GM19452 (cell line): ENCODE measurements around the gene IVNS1ABP.

Source experiments
- ATAC-seq: cut with Tn5 transposase; IDR thresholded peaks from one replicate; pipeline ENCODE4 v1.9.1; 2021; ENCODE audit not compliant: unreplicated experiment

IVNS1ABP gene

GRCh38 chr1:185295091-185295490, 22.0 kb downstream of the IVNS1ABP start:
- ATAC-seq, result no peak

GRCh38 chr1:185293967-185294542, 23.0 kb downstream of the IVNS1ABP start:
- no peak for ATAC-seq

GRCh38 chr1:185292237-185292636, 24.8 kb downstream of the IVNS1ABP start:
- ATAC-seq, result no peak

DNA sequence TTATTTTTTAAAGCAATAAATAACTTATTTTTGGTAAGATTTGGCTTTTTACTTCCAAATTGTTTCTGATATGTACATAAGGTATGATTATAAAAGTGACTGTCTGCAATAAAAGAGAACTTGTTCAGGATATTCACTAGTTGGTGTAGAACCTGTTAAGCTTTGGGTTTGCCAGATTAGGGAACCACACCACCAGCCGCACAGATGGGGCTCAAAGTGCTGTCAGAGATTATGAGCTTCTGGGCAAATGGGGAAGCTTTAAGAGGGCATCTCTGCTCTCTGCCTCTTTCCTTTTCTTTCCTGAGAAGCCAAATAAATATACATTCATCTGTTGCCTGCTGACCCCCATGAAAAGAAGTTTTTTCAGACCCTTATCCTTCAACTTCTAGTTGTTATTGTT, 25.4 kb downstream of the IVNS1ABP start:
- no peak for ATAC-seq

DNA sequence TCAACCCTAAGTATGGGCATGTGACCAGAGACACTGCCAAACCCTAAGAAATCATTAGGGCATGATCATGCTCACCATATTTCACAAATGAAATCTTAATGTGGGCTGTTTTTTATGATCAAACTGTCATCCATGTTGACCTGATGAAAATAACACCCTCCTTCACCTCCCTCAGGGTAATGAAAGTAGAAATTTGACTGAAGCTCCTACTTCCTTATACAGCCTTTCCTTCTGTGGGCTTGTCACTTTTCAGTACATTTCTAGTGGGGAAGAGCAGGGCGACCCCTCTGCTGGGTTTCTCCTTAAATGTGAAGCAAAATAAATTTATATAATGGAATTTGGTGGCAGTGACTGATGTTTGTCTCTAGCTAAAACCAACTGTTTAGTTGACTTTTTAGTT, 25.9 kb downstream of the IVNS1ABP start:
- ATAC-seq, result no peak

DNA sequence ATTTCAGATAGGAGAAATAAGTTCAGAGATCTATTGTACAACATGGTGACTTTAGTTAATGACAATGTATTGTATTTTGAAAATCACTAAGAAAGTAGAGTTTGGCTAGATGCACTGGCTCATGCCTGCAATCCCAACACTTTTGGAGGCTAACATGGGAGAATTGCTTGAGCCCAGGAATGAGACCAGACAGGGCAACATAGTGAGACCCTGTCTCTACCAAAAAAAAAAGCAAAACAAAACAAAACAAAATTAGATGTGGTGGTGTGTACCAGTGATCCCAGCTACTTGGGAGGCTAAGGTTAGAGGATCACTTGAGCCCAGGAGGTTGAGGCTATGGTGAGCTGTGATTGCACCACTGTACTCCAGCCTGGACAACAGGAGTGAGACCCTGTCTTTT, 27.2 kb downstream of the IVNS1ABP start:
- no peak for ATAC-seq

DNA sequence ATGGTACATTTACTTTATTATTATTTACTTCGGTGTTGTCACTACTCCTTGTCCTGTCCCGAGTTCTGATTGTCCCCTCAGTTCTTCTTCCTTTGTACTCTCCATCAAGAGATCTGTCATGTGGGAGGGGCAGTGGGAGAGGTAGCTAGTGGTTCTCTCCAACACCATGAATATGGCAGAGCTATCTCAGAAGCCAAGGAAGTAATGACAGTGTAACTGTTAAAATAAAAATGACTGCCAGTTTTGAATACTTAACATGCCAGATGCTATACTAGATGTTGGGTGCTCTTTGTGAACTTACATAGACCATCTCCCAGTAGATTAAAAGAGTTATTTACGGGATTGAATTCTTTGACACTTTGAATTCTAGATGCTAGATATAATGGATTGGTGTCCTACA, 28.6 kb downstream of the IVNS1ABP start:
- no peak for ATAC-seq

GRCh38 chr1:185287451-185287850, 29.6 kb downstream of the IVNS1ABP start:
- ATAC-seq, result no peak

DNA sequence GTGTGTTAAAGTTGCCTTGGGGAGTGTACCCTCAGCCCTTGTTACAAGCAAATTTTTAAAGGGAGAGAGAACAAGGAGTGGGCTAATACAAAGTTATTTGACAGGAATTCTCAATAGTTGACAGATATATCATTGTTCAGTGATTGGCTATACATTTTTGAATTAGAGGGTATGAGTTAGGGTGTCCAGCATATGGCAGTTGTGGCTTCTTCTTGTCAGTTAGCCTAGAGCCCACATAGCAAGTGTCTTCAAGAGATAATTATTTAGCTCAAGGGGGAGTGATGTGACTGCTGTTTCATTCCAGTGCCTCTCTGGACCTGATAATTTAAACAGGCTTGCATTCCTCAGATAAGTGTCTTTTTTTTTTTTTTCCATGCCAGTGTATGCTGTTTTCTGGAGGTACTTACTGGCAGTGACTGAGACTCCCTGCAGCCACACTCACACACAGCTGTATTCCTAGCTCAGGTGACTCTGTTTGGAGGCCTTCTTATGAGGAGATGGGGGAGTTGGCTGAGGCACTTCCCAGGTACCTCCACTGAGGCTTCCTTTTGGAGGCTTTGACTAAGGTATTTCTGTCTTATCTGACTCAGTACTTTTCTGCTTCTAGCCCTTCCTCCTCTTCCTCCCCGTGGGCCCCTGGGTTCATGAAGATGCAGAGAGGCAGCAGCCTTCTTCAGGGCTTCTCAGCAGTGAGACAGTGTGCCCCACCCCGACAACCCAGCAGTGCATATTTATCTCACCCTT, 32.3 kb downstream of the IVNS1ABP start:
- ATAC-seq, result no peak

DNA sequence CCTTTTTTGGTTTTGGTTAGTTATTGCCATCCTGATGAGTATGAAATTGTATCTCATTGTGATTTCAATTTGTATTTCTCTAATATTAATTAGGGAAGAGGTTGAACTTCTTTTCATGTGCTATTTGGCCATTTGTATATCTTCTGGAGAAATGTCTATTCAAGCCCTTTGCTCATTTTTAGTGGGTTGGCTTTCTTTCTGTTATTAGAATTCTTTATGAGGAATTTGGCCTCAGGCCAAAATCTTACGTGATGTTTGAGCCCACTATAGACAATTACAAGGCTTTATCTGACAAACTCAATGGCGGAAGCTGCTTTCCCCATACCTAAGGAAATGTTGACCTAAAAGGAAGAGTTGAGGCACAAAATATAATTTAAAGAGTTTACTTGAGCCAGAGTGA, 32.9 kb downstream of the IVNS1ABP start:
- no peak for ATAC-seq

GRCh38 chr1:185281245-185281644, 35.8 kb downstream of the IVNS1ABP start:
- ATAC-seq, result peak; percentile 97

GRCh38 chr1:185280589-185280988, 36.5 kb downstream of the IVNS1ABP start:
- ATAC-seq, result no peak

DNA sequence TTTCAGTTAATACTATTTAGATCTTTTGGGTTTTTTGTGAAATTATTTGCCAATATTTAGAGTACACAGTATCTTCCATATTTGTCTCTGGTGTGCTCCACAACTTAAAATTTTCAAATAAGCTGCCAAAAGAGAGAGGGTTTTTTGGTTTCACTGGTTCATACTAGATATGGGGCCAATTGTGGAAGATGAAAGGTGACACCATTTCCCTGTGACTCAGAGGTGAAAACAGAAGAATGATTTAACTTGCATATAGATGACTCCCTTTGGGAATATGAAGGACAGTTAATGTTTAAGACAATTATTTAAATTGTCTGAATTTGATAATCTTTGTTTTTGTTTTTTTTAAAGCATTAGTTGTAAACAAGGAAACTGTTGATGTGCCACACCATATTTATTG, 37.5 kb downstream of the IVNS1ABP start:
- ATAC-seq, result no peak

DNA sequence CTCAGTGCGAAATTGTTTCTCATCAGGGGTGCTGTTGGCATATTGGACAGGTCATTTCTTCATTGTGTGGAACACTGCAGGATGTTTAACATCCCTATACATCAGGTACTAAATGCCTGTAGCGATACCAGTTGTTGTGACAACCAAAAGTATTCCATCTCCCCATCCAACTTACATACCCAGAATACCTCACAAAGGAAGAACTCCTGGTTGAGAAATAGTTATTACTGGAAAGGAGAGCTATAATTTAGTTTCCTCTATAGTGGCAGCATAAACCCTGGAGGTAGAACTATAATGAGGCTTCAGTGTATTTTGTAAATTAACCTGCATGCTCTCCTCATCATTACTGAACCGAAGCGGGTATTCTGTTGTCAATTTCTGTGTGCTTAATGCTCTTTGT, 45.1 kb downstream of the IVNS1ABP start:
- no peak for ATAC-seq

DNA sequence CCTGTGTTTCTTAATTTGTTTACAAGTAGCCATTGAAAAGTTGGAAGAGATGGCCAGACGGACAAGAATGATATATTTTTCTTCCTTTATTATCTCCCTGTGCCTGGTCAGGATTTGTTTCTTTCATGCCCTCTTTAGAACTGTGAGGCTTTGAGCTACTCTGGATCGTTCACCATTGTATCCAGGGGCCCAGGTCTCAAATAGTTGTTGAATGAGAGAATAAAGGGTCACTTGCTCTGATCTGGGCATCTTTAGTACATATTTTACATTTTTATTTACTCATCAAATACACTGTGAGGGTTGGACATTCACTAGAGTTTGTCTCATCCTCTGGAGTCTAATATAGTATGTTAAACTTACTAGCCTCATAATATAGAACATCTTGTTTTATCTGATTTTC, 48.7 kb downstream of the IVNS1ABP start:
- no peak for ATAC-seq

DNA sequence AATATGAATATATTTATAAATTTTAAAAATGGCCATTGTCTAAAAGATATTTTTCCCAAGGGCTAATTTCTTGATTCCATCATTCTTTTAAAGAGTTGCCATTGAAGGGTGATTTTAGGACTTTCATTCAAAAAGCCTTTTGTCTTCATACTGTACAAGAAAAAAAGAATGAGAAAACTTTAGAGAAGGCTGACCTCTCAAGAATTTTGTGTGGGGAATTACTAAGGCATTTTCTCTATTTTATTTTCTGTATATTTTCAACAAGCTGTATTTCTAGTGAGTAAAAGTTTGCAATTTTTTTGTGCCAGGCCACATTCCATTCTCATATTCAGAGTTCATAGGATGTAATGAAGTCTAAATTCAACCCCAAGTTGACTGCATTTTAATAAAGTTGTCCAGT, 49.3 kb downstream of the IVNS1ABP start:
- no peak for ATAC-seq

GRCh38 chr1:185267301-185267700, 49.7 kb downstream of the IVNS1ABP start:
- ATAC-seq, result no peak

DNA sequence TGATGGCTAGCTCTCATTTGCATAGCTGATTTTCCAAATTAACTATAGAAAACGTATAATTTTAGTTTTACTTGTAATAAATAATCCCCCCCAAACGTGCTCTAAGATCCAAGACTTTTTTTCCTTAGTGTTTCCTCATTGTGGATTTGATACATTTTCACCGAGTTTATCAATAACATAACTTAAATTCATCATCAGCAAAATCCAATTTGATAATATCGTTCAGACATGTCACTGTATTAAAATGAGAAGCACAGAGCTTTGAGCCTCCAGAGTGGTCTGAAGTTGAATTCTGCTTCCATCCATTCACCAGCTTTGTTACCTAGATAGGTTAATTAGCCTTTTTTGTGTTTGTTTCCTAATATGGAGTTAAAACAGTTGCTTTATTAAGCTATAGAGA, 51.7 kb downstream of the IVNS1ABP start:
- no peak for ATAC-seq

DNA sequence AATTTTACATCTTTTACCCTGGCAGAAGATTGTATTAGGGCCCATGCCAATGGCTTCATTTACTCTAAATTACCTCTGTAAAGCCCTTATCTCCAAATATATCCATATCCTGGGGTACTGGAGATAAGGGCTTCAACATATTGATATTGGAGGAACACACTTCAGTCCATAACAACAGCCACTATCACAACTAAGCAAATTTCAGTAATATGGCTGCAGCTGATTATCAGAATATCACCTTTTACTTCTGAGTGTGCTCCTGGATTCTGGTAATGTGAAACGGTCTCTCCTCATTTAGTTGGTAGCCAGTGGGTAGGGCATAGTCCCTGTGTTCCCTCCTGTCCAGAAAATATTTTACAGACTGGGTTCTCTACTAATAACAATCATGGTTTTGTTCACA, 53.3 kb downstream of the IVNS1ABP start:
- no peak for ATAC-seq

DNA sequence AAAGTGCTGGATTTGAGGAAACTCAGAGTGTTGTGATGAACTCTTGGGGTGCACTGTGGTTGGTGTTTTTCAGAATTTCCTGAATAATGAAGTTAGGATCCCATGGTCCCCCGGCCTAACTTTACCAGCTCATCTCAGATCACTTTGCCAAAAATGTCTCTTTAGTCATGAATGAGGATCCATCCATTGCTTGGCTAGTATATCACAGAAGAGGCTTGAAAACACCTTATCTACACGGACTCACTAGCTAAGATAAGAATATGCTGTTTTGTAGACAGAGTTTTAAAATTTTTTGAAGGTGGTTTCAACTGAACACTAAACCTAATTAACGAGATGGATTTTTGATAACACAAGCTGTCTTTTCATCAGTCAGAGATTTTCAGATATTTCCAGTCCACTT, 53.8 kb downstream of the IVNS1ABP start:
- no peak for ATAC-seq

- no peak for ATAC-seq
These were observed 54.9 kb downstream of the IVNS1ABP start for GRCh38 chr1:185262151-185262550.

DNA sequence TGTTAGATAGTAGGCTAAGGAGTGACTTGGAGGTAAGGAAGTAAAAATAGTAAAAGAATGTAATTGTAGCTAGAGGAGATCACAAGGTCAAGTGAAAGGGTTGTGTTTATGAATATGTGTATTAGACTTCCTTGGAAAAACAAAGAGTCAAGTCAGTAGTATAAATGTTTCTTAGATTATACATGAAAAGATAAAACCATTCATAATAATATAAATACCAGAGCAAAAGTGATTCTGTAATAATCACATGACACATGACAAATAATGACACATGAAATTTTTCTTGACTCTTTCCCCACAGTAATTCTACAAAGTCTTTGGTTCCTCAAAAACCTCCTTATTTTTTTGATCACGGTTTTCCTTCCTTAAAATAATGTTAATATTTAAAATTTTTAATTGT, 56.4 kb downstream of the IVNS1ABP start:
- ATAC-seq, result no peak

DNA sequence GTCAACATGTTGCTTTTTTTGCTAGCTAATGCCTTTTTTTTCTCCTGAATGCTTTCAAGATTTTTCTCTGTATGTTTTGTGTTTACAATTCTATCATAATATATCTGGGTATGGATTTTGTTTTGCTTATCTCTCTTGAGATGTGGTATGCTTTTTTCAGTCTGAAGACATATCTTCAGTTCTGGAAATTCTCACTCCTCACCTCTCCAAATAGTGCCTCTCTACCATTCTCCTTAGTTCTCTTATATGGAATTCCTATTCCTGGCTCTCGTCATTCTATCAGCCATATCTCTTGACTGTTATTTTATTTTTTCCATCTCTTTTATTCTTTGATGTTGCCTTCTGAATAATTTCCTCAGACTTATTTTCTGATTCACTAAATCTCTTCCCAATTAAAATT, 58.4 kb downstream of the IVNS1ABP start:
- no peak for ATAC-seq
